Type B pancreatic cell (in vitro differentiated cells): ENCODE results near the gene OSBP2. TPM values are rescaled to one million over a fixed set of nuclear protein-coding genes. Genes with fewer than 3 reads are reported as not detected.

Source experiments
- DNase-seq: peaks from one replicate; pipeline ENCODE4 v3.0.0; 2021; ENCODE audit warnings: mixed read lengths; ENCODE audit not compliant: unreplicated experiment; ENCODE audit errors: extremely low spot score
- H3K27ac Mint-ChIP-seq: 2 replicates; pipeline ENCODE4 v1.8.0; 2021; ENCODE audit warnings: mild to moderate bottlenecking, mixed read lengths
- H3K27me3 Mint-ChIP-seq: 2 replicates; pipeline ENCODE4 v1.8.0; 2021; ENCODE audit warnings: mixed read lengths
- H3K36me3 Mint-ChIP-seq: 2 replicates; pipeline ENCODE4 v1.8.0; 2021; ENCODE audit warnings: mixed read lengths
- H3K4me1 Mint-ChIP-seq: one replicate; pipeline ENCODE4 v1.8.0; 2021; ENCODE audit warnings: mixed read lengths; ENCODE audit not compliant: unreplicated experiment
- H3K4me3 Mint-ChIP-seq: 2 replicates; pipeline ENCODE4 v1.8.0; 2021; ENCODE audit warnings: mild to moderate bottlenecking, mixed read lengths
- H3K9me3 Mint-ChIP-seq: 2 replicates; pipeline ENCODE4 v1.8.0; 2021; ENCODE audit warnings: mixed read lengths
- total RNA-seq: library from RNA; stranded (reverse); gene quantifications from 2 replicates; pipeline ENCODE4 v1.2.1, GENCODE V29; 2021; ENCODE audit warnings: low replicate concordance
- TF ChIP-seq, protein P1 (sequence below): fragments of 200-600 bp; sonication (generic); conservative IDR thresholded peaks from 2 replicates; pipeline ENCODE4 v1.5.0; 2021; ENCODE audit warnings: antibody characterized with exemption, mild to moderate bottlenecking

OSBP2 gene
- total RNA-seq, 1 donor from 2014 or later, result 8.1 TPM

DNA sequence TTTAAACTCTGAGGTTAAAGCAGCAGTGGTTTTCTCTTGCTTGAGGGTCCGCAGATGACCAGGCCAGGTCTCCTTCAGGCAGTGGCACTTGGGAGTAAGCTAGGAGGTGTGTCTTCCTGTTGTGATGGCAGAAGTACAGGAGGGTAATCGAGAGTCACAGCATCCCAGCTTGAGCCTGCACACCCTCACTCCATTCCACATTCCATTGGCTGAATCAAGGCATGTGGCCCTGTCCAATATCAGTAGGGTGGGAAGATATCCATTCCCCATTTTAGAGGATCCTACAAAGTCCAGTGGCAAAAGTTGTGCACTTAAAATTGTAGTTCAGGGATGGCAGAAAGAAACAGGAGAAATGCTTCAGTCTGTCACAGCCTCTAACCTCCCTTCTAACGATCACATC lies 23.3 kb downstream of the OSBP2 start:
- Mint-ChIP-seq H3K4me1 (peaks cover 4% of the 10 kb centered on the region), H3K27me3 (no peaks in the 10 kb centered on the region), H3K9me3 (no peaks in the 10 kb centered on the region), H3K36me3 (no peaks in the 10 kb centered on the region), H3K27ac (no peak overlapping the region), H3K4me3 (no peak overlapping the region)
- TF ChIP-seq, protein P1, sequence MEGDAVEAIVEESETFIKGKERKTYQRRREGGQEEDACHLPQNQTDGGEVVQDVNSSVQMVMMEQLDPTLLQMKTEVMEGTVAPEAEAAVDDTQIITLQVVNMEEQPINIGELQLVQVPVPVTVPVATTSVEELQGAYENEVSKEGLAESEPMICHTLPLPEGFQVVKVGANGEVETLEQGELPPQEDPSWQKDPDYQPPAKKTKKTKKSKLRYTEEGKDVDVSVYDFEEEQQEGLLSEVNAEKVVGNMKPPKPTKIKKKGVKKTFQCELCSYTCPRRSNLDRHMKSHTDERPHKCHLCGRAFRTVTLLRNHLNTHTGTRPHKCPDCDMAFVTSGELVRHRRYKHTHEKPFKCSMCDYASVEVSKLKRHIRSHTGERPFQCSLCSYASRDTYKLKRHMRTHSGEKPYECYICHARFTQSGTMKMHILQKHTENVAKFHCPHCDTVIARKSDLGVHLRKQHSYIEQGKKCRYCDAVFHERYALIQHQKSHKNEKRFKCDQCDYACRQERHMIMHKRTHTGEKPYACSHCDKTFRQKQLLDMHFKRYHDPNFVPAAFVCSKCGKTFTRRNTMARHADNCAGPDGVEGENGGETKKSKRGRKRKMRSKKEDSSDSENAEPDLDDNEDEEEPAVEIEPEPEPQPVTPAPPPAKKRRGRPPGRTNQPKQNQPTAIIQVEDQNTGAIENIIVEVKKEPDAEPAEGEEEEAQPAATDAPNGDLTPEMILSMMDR, result no peak
- DNase-seq, result no peak

DNA sequence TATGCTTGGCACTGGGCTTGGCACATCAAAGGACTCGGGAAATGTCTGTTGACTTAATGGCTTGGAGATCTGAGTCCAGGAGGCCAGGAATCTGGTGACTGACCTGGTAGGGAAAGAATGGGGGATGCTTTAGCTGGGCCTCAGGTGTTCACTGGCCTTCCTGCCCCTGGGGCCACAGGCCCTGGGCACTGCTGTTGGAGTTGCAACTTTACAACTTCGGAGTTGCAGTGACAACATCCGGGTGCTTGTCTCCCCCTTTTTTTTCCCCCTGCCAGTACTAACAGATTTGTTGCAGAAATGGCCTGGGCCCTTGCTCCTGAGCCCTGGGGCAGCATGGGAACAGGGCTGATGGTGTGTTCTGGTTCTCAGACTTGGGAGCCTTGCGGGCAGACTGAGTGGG lies 23.8 kb downstream of the OSBP2 start:
- Mint-ChIP-seq H3K4me3 (no peak overlapping the region), H3K4me1 (peaks cover 4% of the 10 kb centered on the region), H3K9me3 (no peaks in the 10 kb centered on the region), H3K27ac (no peak overlapping the region), H3K36me3 (no peaks in the 10 kb centered on the region), H3K27me3 (no peaks in the 10 kb centered on the region)
- DNase-seq, result no peak
- TF ChIP-seq, protein P1, result no peak

DNA sequence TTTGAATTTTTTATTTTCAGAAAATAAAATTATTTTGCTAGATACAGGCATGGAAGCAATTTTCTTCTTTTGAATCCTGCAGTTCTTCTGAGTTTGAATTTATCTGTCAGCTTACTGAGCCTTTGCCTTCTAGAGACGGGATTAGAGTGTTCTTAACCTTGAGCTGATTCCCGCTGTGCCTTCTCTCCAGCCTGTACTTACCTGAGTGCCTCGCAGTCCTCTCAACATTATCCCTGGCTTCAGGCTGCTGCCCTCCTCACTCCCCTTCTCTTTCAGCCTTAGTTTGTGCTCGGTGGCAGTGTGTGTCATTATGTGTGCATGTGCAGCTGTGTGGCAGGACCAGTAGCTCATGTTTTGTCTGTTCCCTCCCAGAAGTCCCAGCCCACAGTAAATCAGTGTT lies 24.3 kb downstream of the OSBP2 start:
- Mint-ChIP-seq H3K36me3 (no peaks in the 10 kb centered on the region), H3K4me3 (no peak overlapping the region), H3K9me3 (no peaks in the 10 kb centered on the region), H3K27me3 (no peaks in the 10 kb centered on the region), H3K4me1 (peaks cover 4% of the 10 kb centered on the region), H3K27ac (no peak overlapping the region)
- no peak for DNase-seq
- TF ChIP-seq, protein P1, result no peak

DNA sequence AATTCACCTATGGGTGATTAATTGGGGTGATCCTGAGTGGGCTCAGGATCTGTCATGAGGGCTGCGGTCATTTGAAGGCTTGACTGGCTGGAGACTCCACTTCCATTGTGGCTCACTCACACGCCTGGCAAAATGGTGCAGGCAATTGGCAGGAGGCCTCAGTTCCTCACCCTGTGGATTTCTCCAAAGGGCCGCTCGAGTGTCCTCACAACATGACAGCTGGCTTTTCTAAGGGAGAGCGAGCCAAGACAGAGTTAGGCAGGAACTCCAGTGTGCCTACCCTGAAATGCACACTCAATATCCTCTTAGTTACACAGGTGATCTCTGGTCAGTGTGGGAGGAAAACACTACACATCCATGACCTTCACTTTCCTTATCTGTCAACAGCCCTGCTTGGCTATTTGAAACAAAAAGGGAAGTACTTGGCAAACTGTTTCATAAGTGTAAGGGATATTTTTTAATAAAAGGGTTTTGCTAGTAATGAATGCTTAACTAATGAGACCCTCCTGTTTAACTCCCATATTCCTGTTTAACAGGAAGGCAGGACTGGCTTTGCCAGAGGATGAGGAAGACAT lies 25.7 kb downstream of the OSBP2 start:
- TF ChIP-seq, protein P1, result no peak

DNA sequence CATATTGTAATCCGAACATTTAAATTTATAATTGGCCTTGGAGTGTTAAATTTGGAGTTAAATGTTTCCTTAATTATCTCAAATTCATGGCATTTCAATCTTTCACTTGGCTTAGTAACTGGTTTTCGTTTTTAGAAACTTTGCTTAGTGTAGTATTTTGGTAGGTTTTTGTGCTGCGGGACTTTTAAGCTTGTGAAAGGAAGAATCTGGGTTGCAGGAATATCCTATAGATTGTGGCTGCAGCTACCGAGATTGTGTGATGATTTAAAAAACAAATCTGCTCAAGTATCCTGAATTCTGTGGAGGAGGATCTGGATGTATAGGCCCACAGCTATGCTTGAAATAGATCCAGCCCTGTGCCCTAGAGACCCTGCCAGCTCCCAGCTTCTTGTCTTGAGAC lies 27.1 kb downstream of the OSBP2 start:
- Mint-ChIP-seq H3K4me3 (no peak overlapping the region), H3K27me3 (no peaks in the 10 kb centered on the region), H3K9me3 (no peaks in the 10 kb centered on the region), H3K36me3 (no peaks in the 10 kb centered on the region), H3K27ac (no peak overlapping the region), H3K4me1 (peaks cover 4% of the 10 kb centered on the region)
- TF ChIP-seq, protein P1, result no peak
- no peak for DNase-seq

More for the DNA sequence above, 25.7 kb downstream of the OSBP2 start:
- H3K4me3 Mint-ChIP-seq, result no peak overlapping the region
- DNase-seq, result no peak
- no peaks in the 10 kb centered on the region for H3K27me3 Mint-ChIP-seq
- H3K9me3 Mint-ChIP-seq, result no peaks in the 10 kb centered on the region
- H3K4me1 Mint-ChIP-seq, result peaks cover 4% of the 10 kb centered on the region
- H3K27ac Mint-ChIP-seq, result no peak overlapping the region
- no peaks in the 10 kb centered on the region for H3K36me3 Mint-ChIP-seq

DNA sequence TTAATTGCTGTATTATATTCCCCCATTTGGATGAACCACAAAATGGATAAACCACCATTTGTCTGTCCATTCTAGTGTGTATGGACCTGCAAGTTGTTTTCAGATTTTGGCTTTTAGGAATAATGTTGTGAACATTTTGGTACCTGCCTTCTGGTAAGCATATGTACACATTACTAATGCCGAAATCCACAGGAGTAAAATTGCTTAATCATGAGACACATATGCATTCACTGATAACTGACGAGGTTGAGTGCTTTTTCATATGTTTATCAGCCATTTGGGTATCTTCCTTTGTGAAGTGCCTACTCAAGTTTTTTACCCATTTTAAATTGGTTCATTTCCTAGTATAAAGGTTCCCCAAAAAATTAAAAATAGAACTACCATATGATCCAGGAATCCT lies 34.2 kb downstream of the OSBP2 start:
- DNase-seq, result no peak
- no peaks in the 10 kb centered on the region for H3K36me3 Mint-ChIP-seq

More for the DNA sequence above, 34.2 kb downstream of the OSBP2 start:
- Mint-ChIP-seq H3K9me3 (no peaks in the 10 kb centered on the region), H3K27me3 (no peaks in the 10 kb centered on the region), H3K4me3 (no peak overlapping the region), H3K4me1 (no peaks in the 10 kb centered on the region), H3K27ac (no peak overlapping the region)
- TF ChIP-seq, protein P1, result no peak
